Liver (tissue), 9 donors: ENCODE data around the gene DES. TPM values are rescaled to one million over a fixed set of nuclear protein-coding genes. Genes with fewer than 3 reads are reported as not detected.

Source experiments
- DNase-seq: peaks from one replicate; pipeline ENCODE4 v3.0.0-alpha.2; 2017; ENCODE audit warnings: low spot score
- H3K27ac ChIP-seq, 2 donors: one replicate each; pipeline ENCODE4 v1.7.0; 2013; ENCODE audit warnings: inconsistent platforms in 2 of 2, low read length in 2 of 2, control low read depth in 1 of 2, low read depth in 1 of 2, mild to moderate bottlenecking in 1 of 2
- H3K27me3 ChIP-seq, 4 donors: one replicate each; pipeline versions ENCODE4 v1.6.1 to v1.7.0; 2013; ENCODE audit warnings: low read length in 3 of 4, inconsistent platforms in 1 of 4, mild to moderate bottlenecking in 1 of 4, moderate library complexity in 1 of 4; ENCODE audit not compliant: control insufficient read depth in 4 of 4, insufficient read depth in 4 of 4
- H3K36me3 ChIP-seq, 4 donors: one replicate each; pipeline versions ENCODE4 v1.6.1 to v1.7.0; 2013; ENCODE audit warnings: low read length in 3 of 4, mild to moderate bottlenecking in 3 of 4, low read depth in 1 of 4, moderate library complexity in 1 of 4; ENCODE audit not compliant: control insufficient read depth in 4 of 4, insufficient read depth in 3 of 4
- H3K4me1 ChIP-seq, 4 donors: one replicate each; pipeline versions ENCODE4 v1.6.1 to v1.7.0; 2013; ENCODE audit warnings: low read length in 3 of 4, mild to moderate bottlenecking in 3 of 4, moderate library complexity in 1 of 4; ENCODE audit not compliant: control insufficient read depth in 4 of 4, insufficient read depth in 4 of 4
- H3K4me3 ChIP-seq, 3 donors: one replicate each; pipeline versions ENCODE4 v1.6.1 to v1.7.0; 2013; ENCODE audit warnings: low read length in 3 of 3, control low read depth in 1 of 3, low read depth in 1 of 3, mild to moderate bottlenecking in 1 of 3
- H3K9ac ChIP-seq, 2 donors: one replicate each; pipeline ENCODE4 v1.7.0; 2013; ENCODE audit warnings: low read length in 2 of 2, mild to moderate bottlenecking in 2 of 2, moderate library complexity in 2 of 2, control low read depth in 1 of 2, low read depth in 1 of 2
- H3K9me3 ChIP-seq, 4 donors: one replicate each; pipeline versions ENCODE4 v1.6.1 to v1.7.0; 2013; ENCODE audit warnings: low read length in 3 of 4; ENCODE audit not compliant: control insufficient read depth in 4 of 4
- ATF3 ChIP-seq: IDR thresholded peaks from 2 replicates; pipeline ENCODE4 v1.6.1; 2016; ENCODE audit warnings: antibody characterized with exemption
- CTCF ChIP-seq: fragments of 150-350 bp; IDR thresholded peaks from 2 replicates; pipeline ENCODE4 v1.5.1; 2017; ENCODE audit warnings: improper control_type of control experiment, low read depth, low read length; ENCODE audit not compliant: missing input control
- EGR1 ChIP-seq, 2 donors: IDR thresholded peaks; 2 replicates each; pipeline ENCODE4 v1.6.1; 2016 to 2018; ENCODE audit warnings: antibody characterized with exemption in 2 of 2, low read depth in 2 of 2
- FOXA1 ChIP-seq: IDR thresholded peaks from 2 replicates; pipeline ENCODE4 v1.6.1; 2016; ENCODE audit warnings: antibody characterized with exemption
- FOXA2 ChIP-seq: IDR thresholded peaks from 2 replicates; pipeline ENCODE4 v1.6.1; 2016; ENCODE audit warnings: antibody characterized with exemption
- GABPA ChIP-seq, 2 donors: IDR thresholded peaks in 1 of 2; conservative IDR thresholded peaks in 1 of 2; 2 replicates each; pipeline ENCODE4 v1.6.1; 2016; ENCODE audit warnings: antibody characterized with exemption in 2 of 2, mild to moderate bottlenecking in 1 of 2, moderate library complexity in 1 of 2
- HNF4A ChIP-seq, 2 donors: conservative IDR thresholded peaks; 2 replicates each; pipeline ENCODE4 v1.6.1; 2016; ENCODE audit warnings: antibody characterized with exemption in 2 of 2, mild to moderate bottlenecking in 2 of 2
- HNF4G ChIP-seq: IDR thresholded peaks from 2 replicates; pipeline ENCODE4 v1.6.1; 2016; ENCODE audit warnings: antibody characterized with exemption
- JUND ChIP-seq, 2 donors: IDR thresholded peaks; 2 replicates each; pipeline ENCODE4 v1.6.1; 2016; ENCODE audit warnings: antibody characterized with exemption in 2 of 2
- NR2F2 ChIP-seq: IDR thresholded peaks from 2 replicates; pipeline ENCODE4 v1.6.1; 2016; ENCODE audit warnings: antibody characterized with exemption
- RAD21 ChIP-seq, 2 donors: IDR thresholded peaks; 2 replicates each; pipeline ENCODE4 v1.6.1; 2016; ENCODE audit warnings: antibody characterized with exemption in 2 of 2, mild to moderate bottlenecking in 2 of 2
- RXRA ChIP-seq, 2 donors: IDR thresholded peaks; 2 replicates each; pipeline ENCODE4 v1.6.1; 2017 to 2018; ENCODE audit warnings: antibody characterized with exemption in 2 of 2, mild to moderate bottlenecking in 1 of 2
- SP1 ChIP-seq: IDR thresholded peaks from 2 replicates; pipeline ENCODE4 v1.6.1; 2018; ENCODE audit warnings: antibody characterized with exemption, mild to moderate bottlenecking
- TAF1 ChIP-seq: conservative IDR thresholded peaks from 2 replicates; pipeline ENCODE4 v1.6.1; 2016; ENCODE audit warnings: antibody characterized with exemption, mild to moderate bottlenecking
- YY1 ChIP-seq: IDR thresholded peaks from 2 replicates; pipeline ENCODE4 v1.6.1; 2016; ENCODE audit warnings: antibody characterized with exemption, mild to moderate bottlenecking
- WGBS: extraction: QIAGEN DNeasy Blood & Tissue Kit; methylation state at CpG from one replicate; pipeline ENCODE4 v1.1.7; 2013; 5-methylcytosine and 5-hydroxymethylcytosine counted together
- polyA plus RNA-seq, 2 donors: library from polyadenylated mRNA; stranded (reverse) in 1 of 2; unstranded in 1 of 2; fragments of 200-250 nt in 1 of 2; fragments of >200 nt in 1 of 2; fragmentation: Nextera tagmentation in 1 of 2; extraction: Ambion mirVana in 1 of 2; gene quantifications; one replicate each; pipeline versions ENCODE4 v1.2.1 to v1.2.3, GENCODE V29; 2013 to 2015
- total RNA-seq, 2 donors: library from RNA; depleted of rRNA; stranded (reverse); fragments of >200 nt; gene quantifications; one replicate each; pipeline ENCODE4 v1.2.3, GENCODE V29; 2014
- TF ChIP-seq, protein P1 (sequence below): IDR thresholded peaks from 2 replicates; pipeline ENCODE4 v1.6.1; 2016; ENCODE audit warnings: antibody characterized with exemption, mild to moderate bottlenecking
- TF ChIP-seq, protein P2 (sequence below): IDR thresholded peaks from 2 replicates; pipeline ENCODE4 v1.6.1; 2016; ENCODE audit warnings: antibody characterized with exemption
- TF ChIP-seq, protein P3 (sequence below): IDR thresholded peaks from 2 replicates; pipeline ENCODE4 v1.6.1; 2016; ENCODE audit warnings: antibody characterized with exemption
- donor health status: healthy.
- donor health status: healthy.
- donor health status: healthy.
- donor health status: healthy.
- donor health status: healthy.

DES gene
- total and polyA plus RNA-seq, 4 donors = 0.15 to 50.0 (median 3.2) TPM

DNA sequence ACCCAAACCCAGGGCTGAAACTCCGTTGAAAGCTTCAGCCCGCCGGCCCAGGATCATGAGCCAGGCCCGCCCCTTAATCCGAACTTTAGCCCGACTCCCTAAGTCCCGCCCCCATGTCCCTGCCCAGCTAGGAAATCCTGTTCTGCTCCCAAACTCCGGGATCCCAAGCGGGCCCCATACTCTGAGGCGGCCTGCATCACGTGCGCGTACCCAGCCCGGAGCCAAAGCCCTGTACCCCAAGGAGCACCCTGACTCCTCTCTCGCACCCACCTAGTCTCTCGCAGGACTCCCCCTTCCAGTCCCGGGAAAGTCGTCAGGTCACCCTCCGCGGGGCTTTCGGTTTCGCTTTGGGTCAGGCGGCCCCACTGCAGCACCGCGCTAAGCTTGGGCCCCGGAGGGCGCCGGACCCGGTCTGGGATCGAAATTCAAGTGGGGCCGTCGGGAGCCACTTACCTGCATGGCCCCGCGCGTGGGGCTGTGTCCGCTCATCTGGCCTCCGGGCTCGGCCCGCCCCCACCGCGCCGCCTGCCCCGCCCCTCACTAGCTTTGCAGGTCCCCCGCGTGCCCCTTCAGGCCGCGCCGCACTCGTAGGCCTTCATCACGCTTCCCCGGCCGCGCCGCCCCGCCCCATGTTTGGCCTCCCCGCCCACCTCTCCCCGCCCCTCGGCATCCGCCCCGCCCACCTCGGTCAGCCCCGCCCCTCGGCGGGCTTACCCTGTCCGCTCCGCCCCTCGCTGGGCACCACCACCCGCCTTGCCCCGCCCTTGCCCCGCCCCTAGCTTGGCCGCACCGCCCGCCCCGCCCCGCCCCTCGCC, 30.7 kb upstream of the DES start, which contains the start of gene DNPEP:
DNPEP (minus strand) TSS at position 607 of the 815 bp plus-strand sequence; CDS start at position 489, 118 bp downstream.
- WGBS = under 1% methylated on average over 75 of the region's 76 CpGs
- peak in 1 of 2 donors; percentile 10 for TF ChIP-seq GABPA (IDR thresholded peaks at IDR 0.05 in 1 of 2, conservative IDR thresholded peaks at IDR 0.05 in 1 of 2)
- TF ChIP-seq NR2F2 = peak; percentile 64
- TF ChIP-seq SP1 = peak; percentile 67
- TF ChIP-seq ATF3 = no peak
- no peak for TF ChIP-seq EGR1 (IDR thresholded peaks at IDR 0.05; ENCODE audit: low read depth in 2 of 2)
- TF ChIP-seq TAF1 = no peak
- TF ChIP-seq HNF4A (conservative IDR thresholded peaks at IDR 0.05) = peak; percentile 65 to 72
- TF ChIP-seq CTCF = no peak
- peak; percentile 17 to 42 for TF ChIP-seq RXRA (IDR thresholded peaks at IDR 0.05)
- TF ChIP-seq FOXA1 = no peak
- TF ChIP-seq, protein P1, sequence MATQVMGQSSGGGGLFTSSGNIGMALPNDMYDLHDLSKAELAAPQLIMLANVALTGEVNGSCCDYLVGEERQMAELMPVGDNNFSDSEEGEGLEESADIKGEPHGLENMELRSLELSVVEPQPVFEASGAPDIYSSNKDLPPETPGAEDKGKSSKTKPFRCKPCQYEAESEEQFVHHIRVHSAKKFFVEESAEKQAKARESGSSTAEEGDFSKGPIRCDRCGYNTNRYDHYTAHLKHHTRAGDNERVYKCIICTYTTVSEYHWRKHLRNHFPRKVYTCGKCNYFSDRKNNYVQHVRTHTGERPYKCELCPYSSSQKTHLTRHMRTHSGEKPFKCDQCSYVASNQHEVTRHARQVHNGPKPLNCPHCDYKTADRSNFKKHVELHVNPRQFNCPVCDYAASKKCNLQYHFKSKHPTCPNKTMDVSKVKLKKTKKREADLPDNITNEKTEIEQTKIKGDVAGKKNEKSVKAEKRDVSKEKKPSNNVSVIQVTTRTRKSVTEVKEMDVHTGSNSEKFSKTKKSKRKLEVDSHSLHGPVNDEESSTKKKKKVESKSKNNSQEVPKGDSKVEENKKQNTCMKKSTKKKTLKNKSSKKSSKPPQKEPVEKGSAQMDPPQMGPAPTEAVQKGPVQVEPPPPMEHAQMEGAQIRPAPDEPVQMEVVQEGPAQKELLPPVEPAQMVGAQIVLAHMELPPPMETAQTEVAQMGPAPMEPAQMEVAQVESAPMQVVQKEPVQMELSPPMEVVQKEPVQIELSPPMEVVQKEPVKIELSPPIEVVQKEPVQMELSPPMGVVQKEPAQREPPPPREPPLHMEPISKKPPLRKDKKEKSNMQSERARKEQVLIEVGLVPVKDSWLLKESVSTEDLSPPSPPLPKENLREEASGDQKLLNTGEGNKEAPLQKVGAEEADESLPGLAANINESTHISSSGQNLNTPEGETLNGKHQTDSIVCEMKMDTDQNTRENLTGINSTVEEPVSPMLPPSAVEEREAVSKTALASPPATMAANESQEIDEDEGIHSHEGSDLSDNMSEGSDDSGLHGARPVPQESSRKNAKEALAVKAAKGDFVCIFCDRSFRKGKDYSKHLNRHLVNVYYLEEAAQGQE = peak; percentile 55
- no peak for TF ChIP-seq RAD21 (IDR thresholded peaks at IDR 0.05)
- TF ChIP-seq HNF4G = peak; percentile 20
- TF ChIP-seq JUND (IDR thresholded peaks at IDR 0.05) = no peak
- TF ChIP-seq FOXA2 = no peak
- TF ChIP-seq, protein P2, sequence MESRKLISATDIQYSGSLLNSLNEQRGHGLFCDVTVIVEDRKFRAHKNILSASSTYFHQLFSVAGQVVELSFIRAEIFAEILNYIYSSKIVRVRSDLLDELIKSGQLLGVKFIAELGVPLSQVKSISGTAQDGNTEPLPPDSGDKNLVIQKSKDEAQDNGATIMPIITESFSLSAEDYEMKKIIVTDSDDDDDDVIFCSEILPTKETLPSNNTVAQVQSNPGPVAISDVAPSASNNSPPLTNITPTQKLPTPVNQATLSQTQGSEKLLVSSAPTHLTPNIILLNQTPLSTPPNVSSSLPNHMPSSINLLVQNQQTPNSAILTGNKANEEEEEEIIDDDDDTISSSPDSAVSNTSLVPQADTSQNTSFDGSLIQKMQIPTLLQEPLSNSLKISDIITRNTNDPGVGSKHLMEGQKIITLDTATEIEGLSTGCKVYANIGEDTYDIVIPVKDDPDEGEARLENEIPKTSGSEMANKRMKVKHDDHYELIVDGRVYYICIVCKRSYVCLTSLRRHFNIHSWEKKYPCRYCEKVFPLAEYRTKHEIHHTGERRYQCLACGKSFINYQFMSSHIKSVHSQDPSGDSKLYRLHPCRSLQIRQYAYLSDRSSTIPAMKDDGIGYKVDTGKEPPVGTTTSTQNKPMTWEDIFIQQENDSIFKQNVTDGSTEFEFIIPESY = peak; percentile 41
- TF ChIP-seq, protein P3, sequence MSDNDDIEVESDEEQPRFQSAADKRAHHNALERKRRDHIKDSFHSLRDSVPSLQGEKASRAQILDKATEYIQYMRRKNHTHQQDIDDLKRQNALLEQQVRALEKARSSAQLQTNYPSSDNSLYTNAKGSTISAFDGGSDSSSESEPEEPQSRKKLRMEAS = no peak
- TF ChIP-seq YY1 = peak; percentile 36
- Histone ChIP-seq H3K27ac (peak within 1 kb of the TSS; percentile 96 to 98), H3K9ac (peak within 1 kb of the TSS; percentile 68 to 91), H3K9me3 (no peaks in the 10 kb centered on the region), H3K36me3 (peaks cover 5 to 35% (median 25%) of the 10 kb centered on the region in 4 donors), H3K27me3 (no peaks in the 10 kb centered on the region), H3K4me1 (peaks cover 3 to 16% (median 10%) of the 10 kb centered on the region in 4 donors), H3K4me3 (peak within 1 kb of the TSS; percentile 64 to 86 (median 81))
- DNase-seq = peak; percentile 98
